GM21447 (cell line): ENCODE data around the gene PSKH1.
A peak's percentile ranks its signal among the peaks of the same experiment; 100 is the strongest.
"Not testable (repeated sequence)": the region's sequence is repeated elsewhere in the genome, so short reads cannot be mapped to it uniquely, and the experiment has no call there.

Source experiments
- ATAC-seq: cut with Tn5 transposase; IDR thresholded peaks from one replicate; pipeline ENCODE4 v1.9.1; 2021; ENCODE audit not compliant: unreplicated experiment

PSKH1 gene

GRCh38 chr16:67923414-67924116, 30.5 kb downstream of the PSKH1 start:
- no peak for ATAC-seq

GRCh38 chr16:67924140-67924906, 31.3 kb downstream of the PSKH1 start:
- no peak for ATAC-seq

- ATAC-seq: no peak
These were observed 33.2 kb downstream of the PSKH1 start for GRCh38 chr16:67926181-67926750.

- no peak for ATAC-seq
These were observed 34.3 kb downstream of the PSKH1 start for GRCh38 chr16:67927131-67927941.

- no peak for ATAC-seq
These were observed 35.1 kb downstream of the PSKH1 start for GRCh38 chr16:67928147-67928546.

GRCh38 chr16:67928561-67929364, 35.7 kb downstream of the PSKH1 start:
- peak; percentile 51 for ATAC-seq

GRCh38 chr16:67930191-67930590, 37.1 kb downstream of the PSKH1 start:
- ATAC-seq: no peak

- no peak for ATAC-seq
These were observed 37.7 kb downstream of the PSKH1 start for GRCh38 chr16:67930678-67931211.

GRCh38 chr16:67931712-67932461, 38.8 kb downstream of the PSKH1 start, which contains the start of gene CTRL:
Gene CTRL, minus strand, starts transcription at chr16:67931862. Its CDS starts 10 bp downstream, at chr16:67931852.
- no peak for ATAC-seq

GRCh38 chr16:67932462-67932840, 39.4 kb downstream of the PSKH1 start:
- no peak for ATAC-seq

- ATAC-seq: no peak
These were observed 40.8 kb downstream of the PSKH1 start for GRCh38 chr16:67933805-67934204.

- no peak for ATAC-seq
These were observed 41.4 kb downstream of the PSKH1 start for GRCh38 chr16:67934306-67935100.

- ATAC-seq: no peak
These were observed 42.0 kb downstream of the PSKH1 start for GRCh38 chr16:67935101-67935401.

- peak; percentile 84 for ATAC-seq
These were observed 42.5 kb downstream of the PSKH1 start for GRCh38 chr16:67935402-67936123.

GRCh38 chr16:67936124-67936879, 43.2 kb downstream of the PSKH1 start, which contains the start of gene PSMB10:
Gene PSMB10, minus strand, starts transcription at chr16:67936850. Its CDS starts 101 bp downstream, at chr16:67936749.
- no peak for ATAC-seq

- peak; percentile 66 for ATAC-seq
These were observed 44.0 kb downstream of the PSKH1 start for GRCh38 chr16:67936880-67937605.

GRCh38 chr16:67937713-67938112, 44.7 kb downstream of the PSKH1 start:
- not testable (repeated sequence) for ATAC-seq
